Caki2 (cell line): ENCODE data around the gene SNUPN. TPM values are rescaled to one million over a fixed set of nuclear protein-coding genes. Genes with fewer than 3 reads are reported as not detected.
"Not testable (repeated sequence)": the region's sequence is repeated elsewhere in the genome, so short reads cannot be mapped to it uniquely, and the experiment has no call there.

Experiments used
- DNase-seq: peaks from one replicate; pipeline ENCODE4 v3.0.0-alpha.2; 2015; ENCODE audit warnings: low read depth
- in situ Hi-C: cut with HindIII; loops from 2 replicates; pipeline ENCODE4 v1.10.0; 2016; ENCODE audit warnings: low sequenced_read_pairs, low pct_unique_long_range_greater_than_20kb, mixed read lengths
- total RNA-seq: library from RNA; depleted of rRNA; stranded (reverse); fragments of >200 nt; shearing (Covaris generic); gene quantifications from 2 replicates; pipeline ENCODE4 v1.2.3, GENCODE V29; 2014; ENCODE audit warnings: low replicate concordance

The SNUPN gene
- total RNA-seq, 1 experiment from 2014 or later: 38.7 TPM

DNA sequence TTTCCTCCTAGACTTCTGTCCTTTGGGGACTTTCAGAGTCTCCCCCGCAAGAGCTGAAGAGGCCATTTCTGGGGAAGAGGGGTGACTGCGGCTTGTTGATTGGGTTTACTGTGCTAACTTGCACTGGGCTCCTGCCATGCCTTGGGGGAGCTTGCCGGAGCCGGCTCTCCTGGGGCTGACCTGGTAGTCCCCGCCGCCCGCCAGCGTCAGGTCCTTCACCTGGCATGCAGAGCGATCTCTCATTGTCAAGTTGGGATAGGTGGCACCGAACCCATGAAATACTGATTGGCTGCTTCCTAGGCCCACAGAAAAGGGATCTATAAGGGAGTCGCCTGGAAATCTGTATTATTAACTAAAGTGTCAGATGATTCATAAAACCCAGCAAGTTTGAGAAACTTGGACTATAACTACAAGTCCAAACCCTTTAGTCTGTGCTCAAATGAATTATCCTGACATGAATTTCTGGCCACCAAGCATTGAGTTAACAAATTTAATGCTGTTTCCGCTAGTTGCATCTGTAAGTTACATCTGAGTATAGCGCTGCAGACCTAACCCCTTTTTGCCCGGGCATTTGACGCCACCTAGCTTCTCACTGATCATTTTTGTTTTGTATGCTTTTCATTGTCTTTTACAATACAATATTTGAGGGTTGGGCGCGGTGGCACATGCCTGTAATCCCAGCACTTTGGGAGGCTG, 15.1 kb upstream of the SNUPN start:
- in situ Hi-C loops: no loop called here
- DNase-seq: peak; percentile 68

DNA sequence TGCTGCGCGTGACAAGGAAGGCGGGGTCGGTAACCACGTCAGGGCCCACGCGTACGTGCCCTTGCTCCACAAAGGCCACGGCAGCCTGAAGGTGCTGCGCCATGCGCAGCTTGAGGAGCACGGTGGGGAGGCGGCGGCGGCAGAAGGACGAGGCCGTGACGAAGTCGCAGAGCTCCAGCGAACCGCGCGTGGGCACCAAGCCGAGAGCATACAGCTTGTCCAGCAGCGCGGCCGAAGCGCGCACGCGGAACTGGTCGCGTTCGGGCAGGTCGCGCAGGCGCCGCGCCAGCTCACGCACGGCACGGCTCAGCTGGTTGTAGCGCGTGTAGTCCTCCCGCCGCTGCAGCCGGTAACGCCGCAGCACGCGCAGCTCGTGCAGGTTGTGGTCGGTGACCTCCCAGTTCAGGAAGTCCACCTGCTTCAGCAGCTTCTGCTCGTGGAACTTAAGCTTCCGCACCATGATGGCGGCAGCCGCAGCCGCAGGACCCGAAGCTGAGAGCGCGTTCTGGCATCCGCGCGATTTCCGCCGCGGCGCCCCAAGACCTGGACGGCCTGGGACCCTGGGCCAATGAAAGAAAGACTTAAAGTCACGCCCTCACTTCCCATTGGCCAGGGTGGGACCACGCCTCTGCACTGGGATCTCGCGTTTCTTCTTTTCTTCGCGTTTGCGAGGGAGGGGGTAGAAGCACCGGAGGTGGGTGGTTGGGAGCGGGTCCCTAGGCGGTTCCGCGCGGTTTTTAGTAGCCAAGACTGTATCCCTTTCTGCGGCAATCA, 14.4 kb upstream of the SNUPN start, which contains the start of gene IMP3:
TSS of gene IMP3 (minus strand) at position 516 of the 774 bp plus-strand sequence. CDS start at position 460, 56 bp downstream.
- in situ Hi-C loops: no loop called here

DNA sequence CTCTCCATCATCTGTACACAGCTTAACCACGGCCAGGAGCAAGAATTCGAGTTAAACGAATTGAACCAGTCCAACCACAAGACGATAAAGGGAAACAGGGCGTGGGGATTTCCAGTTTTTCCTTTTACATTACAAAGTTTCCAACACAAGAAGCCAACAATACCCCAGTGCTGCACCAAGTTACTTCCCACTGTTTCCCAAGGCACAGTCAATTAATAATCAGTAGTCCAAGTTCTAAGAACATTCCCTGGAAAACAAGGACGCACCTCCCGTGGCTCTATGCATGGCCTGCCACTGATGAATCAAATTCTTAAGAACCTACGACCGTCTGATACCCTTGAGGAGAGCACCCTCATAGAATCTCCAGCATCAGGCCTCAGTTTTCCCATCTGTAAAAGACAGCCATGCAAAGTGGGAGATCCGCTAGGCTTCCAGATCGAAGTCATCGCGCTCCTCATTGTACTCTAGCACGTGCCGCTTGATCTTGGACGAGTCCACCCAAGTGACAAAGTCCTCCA, 13.7 kb upstream of the SNUPN start:
- in situ Hi-C loops: no loop called here
- DNase-seq: no peak

More for the DNA sequence above, 14.4 kb upstream of the SNUPN start, which contains the start of gene IMP3:
- DNase-seq: peak; percentile 97

DNA sequence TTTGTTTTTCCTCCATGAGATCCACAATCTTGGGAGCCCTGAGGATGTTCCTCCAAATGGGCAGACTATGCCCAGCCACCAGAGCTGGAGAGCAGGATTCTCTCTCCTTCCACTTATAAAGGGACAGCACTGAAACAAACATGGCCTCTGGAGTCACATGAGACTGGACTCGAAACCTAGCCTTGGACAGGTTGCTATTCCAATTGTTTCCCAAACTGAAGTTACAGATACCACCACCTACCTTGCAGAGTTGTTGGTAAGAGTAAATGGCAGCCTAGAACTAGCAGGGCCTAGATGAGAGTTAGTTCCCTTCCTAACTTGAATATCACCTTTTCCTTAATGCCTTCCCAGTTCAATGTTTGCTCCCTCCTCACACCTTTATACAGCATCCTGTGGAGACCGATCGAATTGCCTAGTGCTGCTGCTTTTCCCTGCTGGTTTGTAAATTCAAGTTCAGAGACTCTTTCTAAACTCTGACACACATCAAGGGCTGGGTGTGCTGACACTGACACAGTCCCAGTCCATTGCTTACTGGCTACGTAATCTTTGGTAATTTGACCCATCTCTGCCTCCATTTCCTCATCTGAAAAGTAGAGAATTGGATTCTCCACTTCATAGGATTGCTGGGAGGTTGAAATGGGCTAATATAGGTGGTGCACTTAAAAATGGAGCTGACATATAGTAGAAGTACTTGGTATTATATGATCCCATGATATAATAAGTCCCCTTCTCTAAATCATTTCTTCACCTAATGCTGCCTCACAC, 11.9 kb upstream of the SNUPN start:
- DNase-seq: no peak
- in situ Hi-C loops: no loop called here

DNA sequence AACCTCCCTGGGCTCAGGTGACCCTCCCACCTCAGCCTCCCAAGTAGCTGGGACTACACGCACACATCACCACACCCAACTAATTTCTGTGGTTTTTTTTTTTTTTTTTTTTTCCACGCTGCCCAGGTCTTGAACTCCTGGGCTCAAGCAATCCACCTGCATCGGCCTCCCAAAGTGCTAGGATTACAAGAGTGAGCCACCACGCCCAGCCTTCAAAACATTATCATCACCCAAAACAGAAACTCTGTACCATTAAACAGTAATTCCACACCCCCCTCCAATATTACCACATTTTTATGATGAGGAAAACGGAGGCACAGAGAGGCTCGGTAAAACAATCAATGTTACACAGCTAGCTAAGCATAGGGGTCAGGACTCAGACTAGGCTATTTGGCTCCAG, 10.5 kb upstream of the SNUPN start:
- in situ Hi-C loops: no loop called here
- DNase-seq: no peak

DNA sequence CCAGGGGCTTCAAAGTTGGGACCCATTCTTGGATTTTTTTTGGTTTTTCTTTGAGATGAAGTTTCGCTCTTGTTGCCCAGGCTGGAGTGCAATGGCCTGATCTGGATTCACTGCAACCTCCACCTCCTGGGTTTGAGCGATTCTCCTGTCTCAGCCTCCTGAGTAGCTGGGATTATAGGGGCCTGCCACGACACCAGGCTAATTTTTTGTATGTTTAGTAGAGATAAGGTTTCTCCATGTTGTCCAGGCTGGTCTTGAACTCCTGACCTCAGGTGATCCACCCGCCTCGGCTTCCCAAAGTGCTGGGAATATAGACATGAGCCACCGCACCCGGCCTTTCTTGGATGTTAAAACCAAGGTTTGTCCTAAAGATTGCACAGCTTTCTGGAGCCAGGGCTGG, 8.4 kb upstream of the SNUPN start:
- DNase-seq, in situ Hi-C loops: not testable (repeated sequence)

DNA sequence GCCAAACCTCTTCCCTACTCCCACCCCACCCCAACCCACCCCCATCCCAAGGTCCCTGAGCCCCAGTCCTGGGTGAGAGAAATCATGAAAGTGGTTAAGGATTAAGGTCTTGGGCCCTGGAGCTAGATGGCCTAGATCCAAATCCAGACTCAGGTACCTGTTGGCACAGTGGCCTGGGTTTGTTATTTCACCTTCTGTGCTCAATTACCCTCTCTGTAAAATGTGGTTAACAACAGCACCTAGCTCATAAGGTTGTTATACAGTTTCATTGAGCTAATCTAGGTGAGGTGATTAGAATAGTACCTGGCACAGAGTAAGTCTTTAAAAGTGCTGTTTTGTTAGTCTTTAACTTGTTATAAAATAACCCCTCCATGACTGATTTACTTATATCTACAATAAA, 6.4 kb upstream of the SNUPN start:
- in situ Hi-C loops: no loop called here
- no peak for DNase-seq

DNA sequence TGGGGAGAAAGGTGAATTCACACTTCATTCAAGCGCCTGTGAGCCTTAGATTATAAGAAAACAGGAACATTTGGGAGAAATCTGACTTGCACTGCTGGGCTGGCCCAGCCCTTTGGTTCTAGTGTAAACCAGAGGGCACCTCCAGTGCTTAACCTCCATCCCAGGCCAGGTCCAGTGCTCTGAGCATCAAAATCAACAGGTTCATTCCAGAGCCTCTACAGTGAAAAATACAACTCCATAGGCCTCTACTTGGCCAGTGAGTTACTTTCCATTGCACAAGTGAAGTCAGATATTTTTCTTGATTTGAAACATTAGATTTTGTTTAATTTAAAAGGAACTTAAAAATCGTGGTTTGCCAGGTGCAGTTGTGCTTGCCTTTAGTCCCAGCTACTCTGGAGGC, 3.0 kb downstream of the SNUPN start:
- no peak for DNase-seq
- in situ Hi-C loops: no loop called here

DNA sequence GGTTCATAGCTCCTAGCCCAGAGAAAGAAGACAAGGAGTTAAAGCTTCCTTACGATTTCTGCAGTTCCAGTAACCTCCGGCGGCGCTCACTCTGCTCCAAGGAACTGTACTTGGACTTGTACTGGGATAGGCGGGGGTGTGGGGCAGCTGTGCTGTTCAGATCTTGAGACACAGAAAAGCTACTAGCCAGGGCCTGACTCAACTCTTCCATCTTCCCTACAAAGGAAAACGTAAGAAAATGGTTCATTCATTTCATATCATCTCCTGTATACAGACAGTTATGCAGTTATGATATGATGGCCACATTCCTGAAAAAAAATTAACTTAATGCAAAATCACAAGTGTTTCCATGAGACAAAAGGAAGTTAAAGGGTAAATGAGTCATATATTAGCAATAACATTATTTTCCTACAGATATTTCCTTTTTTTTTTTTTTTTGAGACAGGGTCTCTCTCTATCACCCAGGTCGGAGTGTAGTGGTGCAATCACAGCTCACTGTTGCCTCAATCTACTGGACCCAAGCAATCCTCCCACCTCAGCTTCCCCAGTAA, 4.6 kb downstream of the SNUPN start:
- in situ Hi-C loops: no loop called here
- no peak for DNase-seq

DNA sequence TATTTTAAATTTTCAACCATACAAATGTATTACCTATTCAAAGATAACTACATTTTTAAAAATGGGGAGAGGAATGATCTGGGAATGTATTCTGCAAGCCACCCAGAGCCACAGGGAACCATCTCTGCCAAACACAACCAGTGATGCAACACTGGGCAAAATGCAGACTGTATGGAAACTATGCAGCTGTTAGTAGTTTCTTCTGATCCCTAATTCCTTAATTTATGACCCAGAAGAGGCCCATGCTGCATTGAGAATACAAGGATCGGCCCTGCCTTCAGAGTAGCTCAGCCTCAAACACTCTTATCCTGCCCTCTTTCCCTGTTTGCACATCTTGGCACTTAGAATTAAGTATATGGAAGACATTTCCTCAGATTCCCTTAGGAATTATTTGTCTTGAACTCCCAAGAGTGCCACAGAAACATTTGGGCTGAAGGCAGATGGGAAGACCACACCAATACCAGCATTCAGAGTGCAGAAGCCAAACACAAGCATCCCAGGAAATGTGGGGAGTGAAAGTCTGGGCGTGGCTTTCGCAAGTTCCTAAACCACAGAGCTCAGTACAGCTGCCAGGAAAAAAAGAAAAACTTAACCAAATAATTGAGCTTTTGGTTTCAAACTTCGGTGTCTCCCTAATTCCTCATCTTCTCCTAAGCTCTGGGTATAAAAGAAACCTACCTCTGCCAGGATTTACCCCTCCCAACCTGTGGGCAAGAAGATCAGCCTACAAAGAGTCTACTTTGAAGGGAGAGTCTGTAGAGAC, 5.3 kb downstream of the SNUPN start:
- no peak for DNase-seq
- in situ Hi-C loops: no loop called here

DNA sequence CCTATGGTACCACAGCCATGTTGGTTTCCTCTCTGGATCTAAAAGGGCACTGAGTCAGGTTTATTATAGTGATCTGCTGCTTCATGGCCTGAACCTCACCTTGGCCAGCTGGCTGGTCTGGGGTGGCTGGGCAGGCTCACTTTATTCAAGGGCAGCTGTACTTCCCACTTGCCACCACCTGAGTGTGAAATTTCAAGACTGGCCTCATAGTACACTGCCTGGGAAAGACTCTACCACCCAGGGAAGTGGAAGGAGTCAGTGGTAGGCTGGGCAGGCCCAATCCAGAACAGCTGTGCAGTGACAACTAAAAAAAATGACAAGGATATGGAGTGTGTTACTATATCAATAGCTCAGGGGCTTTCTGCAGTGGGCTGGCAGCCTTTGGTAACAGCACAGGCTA, 8.8 kb downstream of the SNUPN start:
- in situ Hi-C loops: no loop called here
- DNase-seq: no peak

DNA sequence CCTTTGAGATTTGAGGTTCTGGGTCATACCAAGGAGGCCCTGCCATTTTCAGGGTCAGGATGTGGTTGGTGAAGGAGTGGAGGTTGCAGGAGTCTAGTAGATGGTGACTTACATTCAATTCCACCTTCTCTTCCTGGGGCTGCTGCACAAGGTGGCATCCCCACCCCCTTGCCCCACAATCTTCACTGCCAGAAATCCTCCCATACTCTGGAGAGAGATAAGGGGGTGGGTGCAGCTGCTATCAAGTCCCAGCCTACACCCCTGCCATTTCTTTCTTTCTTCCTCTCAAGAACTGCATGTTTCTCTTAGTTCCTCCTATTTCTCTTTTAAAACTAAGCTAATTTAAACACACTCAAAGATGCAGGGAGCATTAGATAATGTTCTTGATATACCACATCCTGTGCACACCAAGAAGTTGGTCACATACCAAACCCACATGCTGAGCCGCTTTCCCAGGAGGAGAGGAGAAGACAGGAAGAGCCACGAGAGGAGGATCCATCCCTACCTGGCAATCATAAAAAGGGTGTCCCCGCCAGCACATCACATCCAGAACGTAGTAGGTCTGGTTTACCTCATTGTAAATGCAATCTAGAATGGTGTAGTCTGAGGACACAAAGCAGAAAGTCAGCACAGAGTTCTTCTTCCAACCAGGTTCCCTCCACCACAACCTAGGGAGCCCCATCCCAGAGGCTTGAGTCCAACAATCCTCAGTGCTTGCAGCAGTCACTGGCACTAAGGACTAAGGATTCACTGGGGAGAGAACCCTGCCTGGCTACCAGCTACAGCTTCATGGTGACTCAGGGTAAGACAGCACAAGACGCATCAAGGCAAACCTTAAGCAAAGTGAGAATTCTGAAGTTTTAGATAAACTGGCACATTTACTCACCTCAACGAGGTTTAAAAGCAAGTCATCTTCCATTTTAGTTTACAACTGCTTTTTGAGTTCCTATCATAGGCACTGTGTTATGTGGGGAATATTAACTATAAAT, 18.5 kb downstream of the SNUPN start:
- in situ Hi-C loops: no loop called here
- DNase-seq: no peak

DNA sequence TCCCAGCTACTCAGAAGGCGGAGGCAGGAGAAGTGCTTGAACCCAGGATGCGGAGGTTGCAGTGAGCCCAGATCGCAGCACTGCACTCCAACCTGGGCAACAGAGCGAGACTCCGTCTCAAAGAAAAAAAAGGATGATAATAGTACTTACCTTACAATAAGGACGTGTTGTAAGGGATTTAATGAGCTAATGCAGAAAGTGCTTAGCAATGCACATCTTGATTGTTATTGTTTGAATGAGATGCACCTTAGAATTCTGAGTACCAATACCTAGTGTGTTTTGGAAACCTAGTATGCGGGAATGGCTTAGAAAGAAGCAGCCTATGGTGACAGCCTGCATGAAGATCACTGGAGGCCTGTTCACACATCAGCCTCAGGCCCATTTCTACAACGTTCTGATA, 19.5 kb downstream of the SNUPN start:
- no peak for DNase-seq
- in situ Hi-C loops: no loop called here

DNA sequence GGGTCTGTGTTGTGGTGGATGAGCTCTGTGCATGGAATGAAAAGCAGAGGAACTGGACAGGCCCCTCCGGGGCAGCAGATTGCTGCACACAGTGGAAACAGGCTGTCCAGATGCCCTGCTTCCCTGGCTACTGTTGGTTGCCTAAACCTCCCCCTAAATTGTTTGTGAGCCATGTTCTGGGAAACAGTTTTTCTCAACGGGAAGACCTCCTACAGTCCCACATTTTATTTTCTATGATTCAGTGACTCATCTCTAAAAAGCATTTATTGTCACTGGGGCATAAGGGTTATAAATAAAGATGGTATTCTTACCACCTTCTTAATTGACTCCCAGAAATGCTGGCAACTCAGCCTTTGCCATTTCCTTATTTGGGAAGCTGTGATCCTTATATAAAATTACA, 26.1 kb downstream of the SNUPN start:
- no peak for DNase-seq
- in situ Hi-C loops: loop anchor here (10.0 kb wide), 1 partner anchor 155 kb away; no protein-coding TSS in a partner anchor

DNA sequence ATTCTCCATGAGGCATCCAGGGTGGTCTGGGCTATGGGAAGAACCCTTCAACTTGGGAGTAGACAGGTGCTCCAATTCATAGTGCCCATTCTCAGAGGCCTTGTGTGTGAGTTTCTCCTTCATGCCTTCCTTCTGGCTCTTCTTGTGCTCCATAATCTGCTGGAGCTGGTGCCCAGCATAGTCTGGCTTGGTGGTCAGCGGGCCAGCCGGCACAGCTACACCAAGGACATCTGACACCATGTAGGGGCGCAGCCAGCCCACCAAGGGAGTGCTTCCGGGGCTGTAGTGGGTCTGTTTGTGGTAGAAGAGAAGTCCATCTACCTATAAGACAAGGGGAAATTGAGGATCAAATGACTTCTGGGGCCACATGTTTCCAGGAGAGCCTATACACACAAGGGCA, 27.2 kb downstream of the SNUPN start:
- in situ Hi-C loops: loop anchor here (10.0 kb wide), 1 partner anchor 154 kb away; no protein-coding TSS in a partner anchor
- no peak for DNase-seq

DNA sequence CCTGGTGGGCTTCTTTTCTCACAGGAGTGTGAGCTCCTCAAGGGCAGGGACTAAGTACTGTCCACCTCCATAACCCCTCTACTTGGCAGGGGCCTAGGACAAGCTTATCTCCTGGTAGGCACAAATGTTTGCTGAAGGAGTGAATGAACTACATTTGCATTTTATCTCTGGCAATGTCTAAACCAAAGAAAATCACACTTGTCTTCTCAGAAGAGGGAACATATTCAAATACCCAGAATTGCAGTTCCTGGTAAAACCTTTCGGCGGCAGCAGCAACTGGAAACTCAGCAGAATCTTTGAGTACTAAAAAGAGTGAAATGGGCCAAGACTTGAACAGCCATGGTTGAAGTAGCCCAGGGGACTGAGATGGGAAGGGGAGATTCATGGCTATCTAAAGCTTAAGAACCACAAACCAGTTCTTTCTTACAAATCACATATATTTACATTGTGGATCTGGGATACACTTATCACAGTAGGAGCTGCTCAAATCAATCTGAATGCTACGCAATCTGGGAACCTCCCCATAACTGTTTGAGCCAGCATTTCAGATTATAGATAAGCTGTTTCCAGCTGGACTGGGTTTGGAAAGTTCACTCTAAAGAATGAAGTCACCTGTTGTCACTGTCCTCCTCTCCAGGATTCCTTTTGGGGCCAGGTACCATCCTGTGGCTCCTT, 27.7 kb downstream of the SNUPN start:
- no peak for DNase-seq
- in situ Hi-C loops: loop anchor here (10.0 kb wide), 1 partner anchor 153 kb away; no protein-coding TSS in a partner anchor
